Measurements from ENCODE around the gene BMP8A.

DNA sequence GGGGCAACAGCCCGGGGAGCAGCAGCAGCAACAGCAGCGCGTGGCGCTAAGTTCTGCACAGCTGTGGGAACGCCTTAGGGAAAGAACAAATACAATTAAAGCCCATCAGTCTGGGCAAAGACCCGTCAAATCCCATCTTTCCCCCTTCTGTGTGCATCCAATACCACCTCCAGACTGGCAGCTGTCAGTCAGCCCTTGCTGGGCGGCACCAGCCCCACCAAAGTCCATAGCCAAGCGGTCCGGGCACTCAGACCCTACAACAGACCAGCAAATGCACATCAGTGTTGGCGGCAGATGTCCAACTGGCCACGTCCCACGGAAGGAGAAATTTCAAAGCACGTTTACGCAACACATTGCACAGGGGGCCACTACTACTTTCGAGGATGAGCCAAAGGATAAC, 72.2 kb downstream of the BMP8A start:
- TF ChIP-seq, protein P1, sequence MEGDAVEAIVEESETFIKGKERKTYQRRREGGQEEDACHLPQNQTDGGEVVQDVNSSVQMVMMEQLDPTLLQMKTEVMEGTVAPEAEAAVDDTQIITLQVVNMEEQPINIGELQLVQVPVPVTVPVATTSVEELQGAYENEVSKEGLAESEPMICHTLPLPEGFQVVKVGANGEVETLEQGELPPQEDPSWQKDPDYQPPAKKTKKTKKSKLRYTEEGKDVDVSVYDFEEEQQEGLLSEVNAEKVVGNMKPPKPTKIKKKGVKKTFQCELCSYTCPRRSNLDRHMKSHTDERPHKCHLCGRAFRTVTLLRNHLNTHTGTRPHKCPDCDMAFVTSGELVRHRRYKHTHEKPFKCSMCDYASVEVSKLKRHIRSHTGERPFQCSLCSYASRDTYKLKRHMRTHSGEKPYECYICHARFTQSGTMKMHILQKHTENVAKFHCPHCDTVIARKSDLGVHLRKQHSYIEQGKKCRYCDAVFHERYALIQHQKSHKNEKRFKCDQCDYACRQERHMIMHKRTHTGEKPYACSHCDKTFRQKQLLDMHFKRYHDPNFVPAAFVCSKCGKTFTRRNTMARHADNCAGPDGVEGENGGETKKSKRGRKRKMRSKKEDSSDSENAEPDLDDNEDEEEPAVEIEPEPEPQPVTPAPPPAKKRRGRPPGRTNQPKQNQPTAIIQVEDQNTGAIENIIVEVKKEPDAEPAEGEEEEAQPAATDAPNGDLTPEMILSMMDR (IDR thresholded peaks at IDR 0.05), result no peak
- TF ChIP-seq POLR2AphosphoS5 (IDR thresholded peaks at IDR 0.05; ENCODE audit: low read depth, low read length), result no peak

All from Panc1 (cell line).